AG09319 (cell line): ENCODE data around the gene GPRIN1.

ENCODE experiments used
- DNase-seq: peaks from one replicate; pipeline ENCODE4 v3.0.0-alpha.2; 2010; ENCODE audit warnings: low read depth; ENCODE audit errors: extremely low read depth
- CTCF ChIP-seq: IDR thresholded peaks from 2 replicates; pipeline ENCODE4 v1.5.1; 2011; ENCODE audit warnings: low read depth, mild to moderate bottlenecking, inconsistent platforms, low read length, moderate library complexity

The GPRIN1 gene

DNA sequence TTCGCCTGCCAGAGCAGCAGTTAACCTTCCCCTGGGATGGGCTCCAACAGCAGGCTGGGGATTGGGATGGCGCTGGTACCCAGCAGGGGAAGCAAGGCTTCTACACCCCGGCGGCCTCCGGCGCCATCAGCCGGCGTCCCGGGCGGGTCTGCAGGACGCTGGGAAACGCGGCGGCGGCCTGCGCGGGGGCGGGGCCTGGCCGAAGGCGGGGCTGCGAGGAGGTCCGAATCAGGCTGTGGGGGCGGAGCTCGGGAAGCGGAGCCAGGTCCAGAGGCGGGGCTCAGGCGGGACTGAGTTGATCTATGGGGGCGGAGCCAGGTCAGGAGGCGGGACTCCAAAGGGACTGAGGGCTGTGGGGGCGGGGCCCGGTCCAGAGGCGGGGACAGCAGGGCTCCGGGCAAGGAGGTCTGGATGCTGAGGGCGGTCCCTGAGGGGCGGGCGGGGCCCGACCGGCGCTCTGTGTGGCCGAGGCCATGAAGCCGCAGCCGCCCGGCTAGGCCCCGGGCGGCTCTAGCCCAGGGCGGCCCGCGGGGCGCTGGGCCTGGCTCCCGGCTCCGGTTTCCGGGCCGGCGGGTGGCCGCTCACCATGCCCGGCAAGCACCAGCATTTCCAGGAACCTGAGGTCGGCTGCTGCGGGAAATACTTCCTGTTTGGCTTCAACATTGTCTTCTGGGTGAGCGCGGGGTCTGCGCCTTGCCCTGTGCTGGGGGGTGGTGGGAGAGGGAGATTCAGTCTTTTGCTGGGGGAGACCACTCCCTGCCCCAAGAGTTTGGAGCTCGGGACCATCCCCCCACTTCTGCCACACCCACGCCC lies 37.3 kb upstream of the GPRIN1 start, which contains the start of gene TSPAN17:
TSS of gene TSPAN17 (plus strand) at position 455 of the 813 bp plus-strand sequence. CDS start at position 587, 132 bp downstream.
- DNase-seq = peak; percentile 97
- TF ChIP-seq CTCF = peak; percentile 34

DNA sequence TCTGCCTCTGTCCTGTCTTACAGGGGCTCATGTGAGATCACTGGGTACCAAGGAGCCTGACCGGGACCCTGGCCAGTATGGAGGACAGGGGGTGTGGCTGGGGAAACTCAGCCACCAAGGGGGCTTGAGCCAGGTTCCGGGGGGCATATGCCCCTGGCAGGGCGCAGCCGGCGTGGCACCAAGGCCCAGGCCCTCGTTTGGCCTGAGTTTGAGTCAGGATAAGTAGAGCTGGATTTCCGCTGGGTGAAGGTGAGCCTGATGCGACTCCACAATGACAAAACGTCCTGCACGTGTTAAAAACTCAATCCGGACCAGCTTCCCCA lies 36.7 kb upstream of the GPRIN1 start:
- no peak for DNase-seq
- TF ChIP-seq CTCF = no peak

DNA sequence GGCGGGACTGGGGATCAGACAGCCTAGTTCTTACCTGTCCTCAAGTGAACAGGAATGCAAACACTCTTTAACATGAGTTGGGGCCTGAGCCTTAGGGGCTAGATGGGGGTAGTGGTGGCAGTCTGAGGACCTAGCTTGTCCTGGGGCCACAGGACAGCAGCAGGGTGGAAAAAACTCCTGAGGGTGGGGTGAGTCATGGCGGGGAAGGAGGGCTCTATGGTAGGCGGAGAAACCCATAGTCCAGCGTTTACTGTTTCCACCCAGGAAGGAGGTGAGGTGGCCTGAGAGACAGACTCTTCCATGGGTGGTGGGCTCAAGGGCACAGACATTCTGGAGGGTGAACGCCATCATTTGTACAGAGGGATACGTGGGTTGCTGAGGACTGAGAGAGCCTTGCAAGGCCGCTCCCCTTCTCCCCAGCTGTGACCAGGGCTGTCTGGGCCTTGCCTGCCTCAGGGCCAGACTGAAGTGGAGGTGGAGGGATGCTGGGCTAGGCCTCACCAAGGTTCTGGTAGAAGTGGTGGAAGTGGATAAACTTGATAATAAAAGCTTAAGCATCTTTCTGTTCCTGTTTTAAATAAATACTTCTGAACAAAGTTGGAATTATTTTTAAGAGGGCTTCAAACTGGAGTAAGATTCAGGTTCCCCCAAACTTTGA lies 36.2 kb upstream of the GPRIN1 start:
- no peak for TF ChIP-seq CTCF
- DNase-seq = no peak

- DNase-seq = no peak
- TF ChIP-seq CTCF = no peak
Observed at GRCh38 chr5:176644878-176645670, 35.1 kb upstream of the GPRIN1 start.

DNA sequence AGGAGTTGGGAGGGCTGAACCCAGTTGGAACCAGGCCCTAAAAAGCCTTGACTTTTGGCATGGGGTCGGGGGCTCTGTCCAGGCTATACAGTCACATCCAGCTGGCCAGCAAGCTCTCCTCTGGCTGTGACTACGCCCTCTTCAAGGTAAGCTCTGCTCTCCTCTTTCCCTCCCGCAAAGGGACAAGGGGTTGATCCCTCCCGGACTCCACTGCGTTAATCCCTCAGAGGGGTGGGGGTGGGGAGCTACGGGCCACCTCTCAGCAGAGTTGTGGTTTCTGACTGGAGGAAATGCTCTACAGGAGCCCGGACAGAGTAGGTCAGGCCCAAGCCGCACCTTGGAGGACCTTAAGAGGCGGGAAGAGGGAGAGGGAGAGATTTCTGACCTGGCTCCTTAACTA lies 34.3 kb upstream of the GPRIN1 start:
- DNase-seq = no peak
- no peak for TF ChIP-seq CTCF

GRCh38 chr5:176643491-176644219 lies 33.7 kb upstream of the GPRIN1 start:
- no peak for TF ChIP-seq CTCF
- no peak for DNase-seq
